Mucosa of descending colon (tissue), 3 donors: Measurements from ENCODE around the gene EDA. TPM values are rescaled to one million over a fixed set of nuclear protein-coding genes. Genes with fewer than 3 reads are reported as not detected.

Experiments
- ATAC-seq: fragments of 200-7000 bp; cut with Tn5 transposase; one replicate; pipeline ENCODE4 v1.9.1; 2020; ENCODE audit warnings: mild to moderate bottlenecking, moderate library complexity
- DNase-seq, 3 donors: peaks; one replicate each; pipeline ENCODE4 v3.0.0-alpha.2; 2020
- H3K36me3 ChIP-seq: fragments of 200-600 bp; one replicate; pipeline ENCODE4 v1.8.0; 2021; ENCODE audit warnings: low read depth, mild to moderate bottlenecking
- H3K4me1 ChIP-seq: fragments of 200-600 bp; one replicate; pipeline ENCODE4 v1.8.0; 2021; ENCODE audit warnings: low read depth, mild to moderate bottlenecking
- H3K4me3 ChIP-seq: fragments of 200-600 bp; one replicate; pipeline ENCODE4 v1.8.0; 2021; ENCODE audit warnings: mild to moderate bottlenecking
- H3K9me3 ChIP-seq: fragments of 200-600 bp; one replicate; pipeline ENCODE4 v1.8.0; 2021; ENCODE audit warnings: mild to moderate bottlenecking
- intact Hi-C, 2 donors: fragments of 100-400 bp; cut with DNase I in 1 of 2; cut with micrococcal nuclease in 1 of 2; formaldehyde crosslinking; loops; one replicate each; pipeline versions ENCODE4 v1.11.0 to v1.11.1; 2022; cut with DNase I, micrococcal nuclease
- total RNA-seq, 3 donors: library from RNA; stranded (reverse); fragmentation: NEBNext Ultra II Directional in 2 of 3; extraction: Animal tissue kit (Norgen Biotek cat#: 25700) in 2 of 3; gene quantifications; one replicate each; pipeline versions ENCODE4 v1.2.1 to v1.2.4, GENCODE V29; 2021 to 2023
- TF ChIP-seq, protein P1 (sequence below): fragments of 200-600 bp; IDR thresholded peaks from one replicate; pipeline ENCODE4 v1.8.0; 2022; ENCODE audit warnings: antibody characterized with exemption, mild to moderate bottlenecking
- donor health status: DM: no; HTN: no; CAD: no; lungs with moderate emphysema.
- donor health status: DM: no; HTN: no; CAD: no.
- donor health status: DM: no; HTN: yes; CAD: no.

Gene EDA
- total RNA-seq, 3 donors from 2014 or later = 2.6 to 7.2 (median 4.9) TPM

DNA sequence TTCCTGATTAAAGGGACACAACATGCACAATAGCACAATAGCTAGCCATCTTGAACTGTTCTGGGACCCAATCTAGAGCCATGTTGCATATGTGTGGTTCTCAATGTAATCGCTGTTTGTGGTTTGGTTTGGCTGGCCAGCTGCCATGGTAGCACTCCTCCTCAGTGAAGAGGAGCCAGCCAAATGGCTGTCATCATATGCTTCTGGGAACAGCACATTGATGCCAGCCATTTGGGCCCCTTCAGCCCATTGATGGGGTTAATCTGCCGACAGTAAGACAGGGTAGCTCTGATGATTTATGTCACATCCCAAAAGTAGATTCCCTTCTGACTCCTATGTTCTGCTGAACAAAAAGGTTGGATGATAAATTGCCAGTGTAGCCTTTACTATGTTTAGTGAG is 385.4 kb downstream of the EDA start:
- intact Hi-C loops = no loop called here
- Histone ChIP-seq H3K36me3 (no peaks in the 10 kb centered on the region), H3K4me3 (no peak overlapping the region), H3K9me3 (no peaks in the 10 kb centered on the region), H3K4me1 (no peaks in the 10 kb centered on the region)
- ATAC-seq (no peak), DNase-seq (no peak)
- TF ChIP-seq, protein P1, sequence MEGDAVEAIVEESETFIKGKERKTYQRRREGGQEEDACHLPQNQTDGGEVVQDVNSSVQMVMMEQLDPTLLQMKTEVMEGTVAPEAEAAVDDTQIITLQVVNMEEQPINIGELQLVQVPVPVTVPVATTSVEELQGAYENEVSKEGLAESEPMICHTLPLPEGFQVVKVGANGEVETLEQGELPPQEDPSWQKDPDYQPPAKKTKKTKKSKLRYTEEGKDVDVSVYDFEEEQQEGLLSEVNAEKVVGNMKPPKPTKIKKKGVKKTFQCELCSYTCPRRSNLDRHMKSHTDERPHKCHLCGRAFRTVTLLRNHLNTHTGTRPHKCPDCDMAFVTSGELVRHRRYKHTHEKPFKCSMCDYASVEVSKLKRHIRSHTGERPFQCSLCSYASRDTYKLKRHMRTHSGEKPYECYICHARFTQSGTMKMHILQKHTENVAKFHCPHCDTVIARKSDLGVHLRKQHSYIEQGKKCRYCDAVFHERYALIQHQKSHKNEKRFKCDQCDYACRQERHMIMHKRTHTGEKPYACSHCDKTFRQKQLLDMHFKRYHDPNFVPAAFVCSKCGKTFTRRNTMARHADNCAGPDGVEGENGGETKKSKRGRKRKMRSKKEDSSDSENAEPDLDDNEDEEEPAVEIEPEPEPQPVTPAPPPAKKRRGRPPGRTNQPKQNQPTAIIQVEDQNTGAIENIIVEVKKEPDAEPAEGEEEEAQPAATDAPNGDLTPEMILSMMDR = no peak

DNA sequence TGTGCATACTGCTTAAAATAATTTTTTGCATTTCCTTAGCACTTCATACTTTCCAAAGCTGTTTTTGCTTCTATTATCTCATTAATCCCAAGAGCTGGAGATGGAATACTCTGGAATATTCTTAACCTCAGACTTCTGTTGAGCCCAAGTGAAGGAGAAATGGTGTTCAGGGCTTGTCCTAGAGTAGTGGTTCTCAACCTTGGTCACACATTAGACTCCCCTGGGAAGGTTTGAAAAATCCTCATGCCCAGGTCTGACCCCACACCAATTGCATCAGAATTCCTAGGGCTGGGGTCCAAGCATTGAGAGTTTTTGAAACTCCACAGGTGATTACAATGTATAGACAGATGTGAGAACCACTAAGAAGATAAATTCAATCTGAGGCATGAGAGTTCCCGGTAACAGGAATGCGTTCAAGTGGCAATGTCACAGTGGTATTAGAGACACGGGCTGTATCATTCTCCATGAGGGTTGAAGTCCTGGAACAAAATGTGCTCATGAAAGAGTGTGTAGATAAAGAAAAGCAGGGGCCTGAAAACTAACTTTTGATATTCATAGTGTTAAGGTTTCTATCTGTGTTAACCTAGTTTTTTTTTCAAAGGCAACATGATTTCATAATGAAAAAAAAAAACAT is 385.9 kb downstream of the EDA start:
- Histone ChIP-seq H3K36me3 (no peaks in the 10 kb centered on the region), H3K9me3 (no peaks in the 10 kb centered on the region), H3K4me1 (no peaks in the 10 kb centered on the region), H3K4me3 (no peak overlapping the region)
- TF ChIP-seq, protein P1 = no peak
- intact Hi-C loops = no loop called here
- DNase-seq (no peak), ATAC-seq (no peak)

DNA sequence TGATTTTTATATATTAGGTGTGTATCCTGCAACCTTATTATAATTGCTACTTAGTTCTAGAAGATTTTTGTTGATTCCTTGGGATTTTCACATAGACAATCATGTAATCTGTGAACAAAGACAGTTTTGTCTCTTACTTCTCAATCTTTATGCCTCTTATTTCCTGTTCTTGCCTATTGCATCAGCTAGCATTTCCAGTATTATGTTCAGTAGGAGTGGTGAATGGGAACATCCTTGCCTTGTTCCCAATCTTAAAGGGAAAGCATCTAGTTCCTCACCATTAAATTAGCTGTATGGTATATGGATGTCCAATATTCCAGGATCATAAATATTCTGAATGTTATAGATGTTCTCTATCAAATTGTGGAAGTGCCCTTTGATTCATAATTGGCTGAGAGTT is 392.0 kb downstream of the EDA start:
- H3K9me3 ChIP-seq = no peaks in the 10 kb centered on the region
- DNase-seq = no peak
- intact Hi-C loops = no loop called here
- H3K36me3 ChIP-seq = no peaks in the 10 kb centered on the region
- TF ChIP-seq, protein P1 = no peak
- H3K4me3 ChIP-seq = no peak overlapping the region
- H3K4me1 ChIP-seq = no peaks in the 10 kb centered on the region
- no peak for ATAC-seq

DNA sequence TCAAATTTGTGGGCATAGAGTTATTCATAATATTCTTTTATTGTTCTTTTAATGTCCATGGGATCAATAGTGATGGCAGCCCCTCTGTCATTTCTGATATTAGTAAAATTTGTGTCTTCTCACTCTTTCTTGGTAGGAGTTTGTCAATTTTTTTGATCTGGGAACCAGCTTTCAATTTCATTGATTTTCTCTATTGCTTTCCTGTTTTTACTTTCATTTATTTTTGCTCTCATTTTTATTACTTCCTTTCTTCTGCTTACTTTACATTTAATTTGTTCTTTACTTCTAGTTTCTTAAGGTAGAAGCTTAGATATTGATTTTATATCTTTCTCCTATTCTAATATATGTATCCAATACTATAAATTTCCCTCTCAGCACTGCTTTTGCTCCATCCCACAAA is 393.1 kb downstream of the EDA start:
- intact Hi-C loops = no loop called here
- Histone ChIP-seq H3K4me3 (no peak overlapping the region), H3K9me3 (no peaks in the 10 kb centered on the region), H3K36me3 (no peaks in the 10 kb centered on the region), H3K4me1 (no peaks in the 10 kb centered on the region)
- ATAC-seq = no peak
- TF ChIP-seq, protein P1 = no peak
- DNase-seq = no peak

DNA sequence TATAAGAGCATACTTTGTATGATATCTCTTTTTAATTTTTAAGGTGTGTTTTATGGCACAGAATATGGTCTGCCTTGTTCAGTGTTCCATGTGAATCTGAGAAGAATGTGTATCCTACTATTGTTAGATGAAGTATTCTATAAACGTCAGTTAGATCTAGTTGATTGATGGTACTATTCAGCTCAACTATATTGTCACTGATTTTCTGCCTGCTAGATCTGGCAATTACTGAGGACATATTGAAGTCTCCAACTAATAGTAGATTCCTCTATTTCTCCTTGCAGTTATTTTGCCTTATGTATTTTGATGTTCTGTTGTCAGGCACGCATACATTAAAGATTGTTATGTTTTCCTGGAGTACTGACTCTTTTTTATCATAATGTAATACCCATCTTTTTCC is 394.1 kb downstream of the EDA start:
- no peak for ATAC-seq
- Histone ChIP-seq H3K9me3 (no peaks in the 10 kb centered on the region), H3K4me1 (no peaks in the 10 kb centered on the region), H3K36me3 (no peaks in the 10 kb centered on the region), H3K4me3 (no peak overlapping the region)
- intact Hi-C loops = no loop called here
- no peak for DNase-seq
- TF ChIP-seq, protein P1 = no peak

DNA sequence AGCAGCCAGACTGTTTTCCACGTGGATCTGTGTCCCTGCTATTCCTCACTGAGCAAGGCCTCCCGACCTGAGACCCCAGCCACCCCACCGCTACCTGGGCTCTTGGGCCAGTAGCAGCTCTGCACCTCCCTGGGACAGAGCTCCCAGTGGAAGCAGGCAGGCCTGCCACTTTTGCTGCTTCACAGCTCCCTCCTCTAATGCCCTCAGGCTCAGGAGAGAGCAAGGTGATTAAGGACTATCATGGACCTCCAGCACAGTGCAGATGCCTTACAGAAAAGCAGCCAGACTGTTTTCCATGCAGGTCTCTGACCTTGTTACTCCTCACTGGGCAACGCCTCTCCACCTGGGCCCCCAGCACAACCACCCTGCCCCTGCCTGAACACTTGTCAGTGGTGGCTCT is 396.8 kb downstream of the EDA start:
- TF ChIP-seq, protein P1 = no peak

More for the DNA sequence above, 396.8 kb downstream of the EDA start:
- Histone ChIP-seq H3K9me3 (no peaks in the 10 kb centered on the region), H3K36me3 (no peaks in the 10 kb centered on the region), H3K4me3 (no peak overlapping the region), H3K4me1 (no peaks in the 10 kb centered on the region)
- intact Hi-C loops = no loop called here
- DNase-seq (no peak), ATAC-seq (no peak)
